Esophagus muscularis mucosa (tissue), 4 donors: Measurements from ENCODE around the gene EMP3. TPM values are rescaled to one million over a fixed set of nuclear protein-coding genes. Genes with fewer than 3 reads are reported as not detected.

ENCODE experiments used
- DNase-seq: peaks from one replicate; pipeline ENCODE4 v3.0.0-alpha.2; 2017; ENCODE audit errors: extremely low spot score
- H3K27ac ChIP-seq, 4 donors: fragments of 200-600 bp; sonication (generic); replicated peaks in 1 of 4; 1 replicate in 3 of 4; 2 replicates in 1 of 4; pipeline ENCODE4 v1.5.1; 2016 to 2019; ENCODE audit warnings: mild to moderate bottlenecking in 1 of 4
- H3K27me3 ChIP-seq, 4 donors: fragments of 200-600 bp; sonication (generic); one replicate each; pipeline versions ENCODE4 v1.5.1 to v1.6.0; 2016 to 2019
- H3K36me3 ChIP-seq, 4 donors: fragments of 200-600 bp; sonication (generic); one replicate each; pipeline ENCODE4 v1.5.1; 2016 to 2019
- H3K4me1 ChIP-seq, 4 donors: fragments of 200-600 bp; sonication (generic); one replicate each; pipeline ENCODE4 v1.5.1; 2016 to 2019
- H3K4me3 ChIP-seq, 4 donors: fragments of 200-600 bp; sonication (generic); 1 replicate in 2 of 4; 2 replicates in 2 of 4; pipeline ENCODE4 v1.5.1; 2016 to 2019; ENCODE audit warnings: mild to moderate bottlenecking in 4 of 4, moderate library complexity in 1 of 4
- H3K9me3 ChIP-seq, 4 donors: fragments of 200-600 bp; sonication (generic); 1 replicate in 3 of 4; 2 replicates in 1 of 4; pipeline ENCODE4 v1.5.1; 2016 to 2019
- CTCF ChIP-seq, 3 experiments: fragments of 200-600 bp in 2 of 3; fragments of 450-650 bp in 1 of 3; sonication (generic) in 2 of 3; IDR thresholded peaks; one replicate each; pipeline ENCODE4 v1.5.1; 2017 to 2019; ENCODE audit warnings: antibody characterized with exemption in 3 of 3, mild to moderate bottlenecking in 2 of 3, moderate library complexity in 1 of 3
- EP300 ChIP-seq: sonication (generic); formaldehyde crosslinking; IDR thresholded peaks from one replicate; pipeline ENCODE4 v1.6.1; 2017; ENCODE audit warnings: antibody characterized with exemption
- POLR2A ChIP-seq: fragments of 450-650 bp; IDR thresholded peaks from one replicate; pipeline ENCODE4 v1.6.1; 2017; ENCODE audit warnings: antibody characterized with exemption, moderate library complexity, mild to moderate bottlenecking, low read depth
- POLR2AphosphoS5 ChIP-seq, 2 donors: sonication (generic); formaldehyde crosslinking; IDR thresholded peaks; one replicate each; pipeline ENCODE4 v1.6.1; 2017; ENCODE audit warnings: antibody characterized with exemption in 2 of 2
- WGBS: methylation state at CpG from one replicate; pipeline ENCODE4 v1.1.5; 2018; 5-methylcytosine and 5-hydroxymethylcytosine counted together
- intact Hi-C: fragments of 100-400 bp; cut with DNase I; formaldehyde crosslinking; loops from one replicate; pipeline ENCODE4 v1.15.1; 2023
- total RNA-seq, 4 donors: library from RNA; depleted of rRNA; stranded (reverse); fragments of >200 nt; gene quantifications; one replicate each; pipeline versions ENCODE4 v1.1.0 to v1.2.1, GENCODE V29; 2016

EMP3 gene
- total RNA-seq, 4 donors from 2014 or later: 54.8 to 115 (median 59.6) TPM

GRCh38 chr19:48338253-48338755, 13.0 kb downstream of the EMP3 start:
- H3K27ac ChIP-seq: no peak overlapping the region
- H3K4me1 ChIP-seq: peaks cover 6 to 10% (median 10%) of the 10 kb centered on the region in 4 donors
- 84% methylated on average over 8 of the region's 14 CpGs for WGBS
- TF ChIP-seq POLR2A (no peak), POLR2AphosphoS5 (IDR thresholded peaks at IDR 0.05) (no peak), CTCF (IDR thresholded peaks at IDR 0.05) (no peak), EP300 (no peak)
- H3K36me3 ChIP-seq: peaks cover 8 to 23% (median 19%) of the 10 kb centered on the region in 4 donors
- H3K9me3 ChIP-seq: no peaks in the 10 kb centered on the region
- no peaks in the 10 kb centered on the region for H3K27me3 ChIP-seq
- DNase-seq: no peak
- intact Hi-C loops: no loop called here
- H3K4me3 ChIP-seq: no peak overlapping the region

- H3K4me1 ChIP-seq: peaks cover 2 to 4% (median 3%) of the 10 kb centered on the region in 4 donors
- no peak for DNase-seq
- TF ChIP-seq EP300 (no peak), POLR2AphosphoS5 (IDR thresholded peaks at IDR 0.05) (no peak), CTCF (IDR thresholded peaks at IDR 0.05) (no peak)
- peaks cover 8 to 24% (median 20%) of the 10 kb centered on the region in 4 donors for H3K36me3 ChIP-seq
- no peak overlapping the region for H3K4me3 ChIP-seq
- no peaks in the 10 kb centered on the region for H3K27me3 ChIP-seq
- no peaks in the 10 kb centered on the region for H3K9me3 ChIP-seq
- no peak overlapping the region for H3K27ac ChIP-seq
- intact Hi-C loops: no loop called here
- 94% methylated on average over 14 of the region's 14 CpGs for WGBS
Observed at GRCh38 chr19:48338802-48339503, 13.6 kb downstream of the EMP3 start.

- H3K36me3 ChIP-seq: peaks cover 8 to 31% (median 21%) of the 10 kb centered on the region in 4 donors
- no peaks in the 10 kb centered on the region for H3K9me3 ChIP-seq
- H3K27me3 ChIP-seq: no peaks in the 10 kb centered on the region
- H3K4me1 ChIP-seq: no peaks in the 10 kb centered on the region
- DNase-seq: no peak
- no peak overlapping the region for H3K4me3 ChIP-seq
- no peak overlapping the region for H3K27ac ChIP-seq
- WGBS: 83% methylated on average over 9 of the region's 11 CpGs
- intact Hi-C loops: no loop called here
- TF ChIP-seq CTCF (IDR thresholded peaks at IDR 0.05) (no peak), POLR2AphosphoS5 (IDR thresholded peaks at IDR 0.05) (no peak), EP300 (no peak), POLR2A (no peak)
Observed at GRCh38 chr19:48340995-48341394, 15.6 kb downstream of the EMP3 start.

GRCh38 chr19:48341515-48342413, 16.4 kb downstream of the EMP3 start:
- intact Hi-C loops: no loop called here
- peaks cover 8 to 31% (median 21%) of the 10 kb centered on the region in 4 donors for H3K36me3 ChIP-seq
- H3K27me3 ChIP-seq: no peaks in the 10 kb centered on the region
- no peak for DNase-seq
- H3K9me3 ChIP-seq: no peaks in the 10 kb centered on the region
- H3K4me3 ChIP-seq: no peak overlapping the region
- TF ChIP-seq CTCF (IDR thresholded peaks at IDR 0.05): no peak
- no peak for TF ChIP-seq POLR2A
- no peak for TF ChIP-seq EP300
- TF ChIP-seq POLR2AphosphoS5 (IDR thresholded peaks at IDR 0.05): no peak
- no peaks in the 10 kb centered on the region for H3K4me1 ChIP-seq
- H3K27ac ChIP-seq: no peak overlapping the region
- 90% methylated on average over 10 of the region's 10 CpGs for WGBS
